Retinal pigment epithelial cell (primary cell): Measurements from ENCODE around the gene EED.

Source experiments
- DNase-seq: peaks from one replicate; pipeline ENCODE4 v3.0.0-alpha.2; 2010; ENCODE audit warnings: low read depth
- H3K4me3 ChIP-seq: 2 replicates; pipeline ENCODE4 v1.5.1; 2011; ENCODE audit warnings: mild to moderate bottlenecking, low read length, control low read depth, moderate library complexity
- CTCF ChIP-seq: conservative IDR thresholded peaks from 2 replicates; pipeline ENCODE4 v1.5.1; 2011; ENCODE audit warnings: low read depth, low read length, control low read depth, inconsistent platforms

EED gene

DNA sequence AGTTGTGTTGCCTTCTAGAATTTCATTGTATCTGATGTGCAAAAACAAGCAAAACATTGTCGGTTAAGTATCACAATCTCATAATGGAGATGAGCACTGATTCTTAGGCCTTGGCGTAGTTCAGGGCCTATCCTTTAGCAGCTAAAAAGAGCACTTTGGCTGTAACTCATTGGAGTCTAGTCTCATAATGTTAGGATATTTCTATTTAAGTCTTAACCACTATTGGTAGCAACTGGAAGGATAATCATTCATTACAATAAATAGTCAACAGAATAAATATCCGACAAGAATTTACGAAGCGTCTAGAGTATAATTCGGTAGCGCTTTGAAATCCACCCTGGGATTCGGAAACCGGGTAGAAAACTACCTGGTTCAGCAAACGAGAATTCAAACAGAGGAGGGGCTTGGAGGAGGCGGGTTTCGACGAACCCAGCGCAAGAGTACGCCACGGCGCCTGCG is 461 bp upstream of the EED start:
- peak overlapping the region; percentile 94 for H3K4me3 ChIP-seq
- no peak for TF ChIP-seq CTCF
- peak; percentile 60 for DNase-seq

GRCh38 chr11:86245369-86246292 is 1.1 kb downstream of the EED start:
- TF ChIP-seq CTCF, result no peak
- DNase-seq, result no peak
- H3K4me3 ChIP-seq, result peak overlapping the region; percentile 94

DNA sequence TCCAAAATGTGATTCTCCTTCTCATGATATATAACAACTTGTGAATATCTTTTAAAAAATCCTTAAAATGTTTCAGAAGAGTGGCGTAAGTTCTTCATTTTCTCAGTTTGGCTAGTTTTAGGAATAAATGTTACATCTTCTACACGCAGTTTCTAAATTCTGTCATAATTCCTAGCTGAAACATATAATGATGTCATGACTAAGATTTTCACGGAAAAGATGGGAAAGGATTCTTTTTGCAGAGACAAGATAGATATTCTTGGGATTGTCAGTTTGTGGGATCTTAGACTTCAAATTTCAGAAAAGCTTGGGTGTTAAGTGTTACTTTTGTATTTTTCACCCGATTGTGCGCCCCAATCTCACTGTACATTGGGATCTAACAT is 1.7 kb downstream of the EED start:
- DNase-seq, result no peak
- H3K4me3 ChIP-seq, result peak overlapping the region; percentile 94
- TF ChIP-seq CTCF, result no peak

GRCh38 chr11:86247608-86248007 is 3.1 kb downstream of the EED start:
- TF ChIP-seq CTCF, result no peak
- H3K4me3 ChIP-seq, result no peak overlapping the region
- DNase-seq, result no peak

DNA sequence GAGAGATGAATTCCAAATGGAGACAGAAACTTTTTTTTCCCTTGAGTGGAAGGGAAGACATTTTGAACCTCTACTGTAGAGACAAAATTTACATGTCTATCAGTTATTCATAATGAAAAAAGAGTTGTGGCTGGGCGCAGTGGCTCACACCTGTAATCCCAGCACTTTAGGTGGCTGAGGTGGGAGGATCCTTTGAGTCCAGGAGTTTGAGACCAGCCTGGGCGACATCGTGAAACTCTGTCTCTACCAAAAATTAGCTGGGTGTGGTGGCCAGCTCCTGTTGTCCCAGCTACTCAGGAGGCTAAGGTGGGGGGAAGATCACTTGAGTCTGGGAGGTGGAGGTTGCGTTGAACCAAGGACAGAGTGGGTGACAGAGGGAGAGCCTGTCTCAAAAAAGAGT is 4.1 kb downstream of the EED start:
- no peak for DNase-seq
- TF ChIP-seq CTCF, result no peak
- no peak overlapping the region for H3K4me3 ChIP-seq

DNA sequence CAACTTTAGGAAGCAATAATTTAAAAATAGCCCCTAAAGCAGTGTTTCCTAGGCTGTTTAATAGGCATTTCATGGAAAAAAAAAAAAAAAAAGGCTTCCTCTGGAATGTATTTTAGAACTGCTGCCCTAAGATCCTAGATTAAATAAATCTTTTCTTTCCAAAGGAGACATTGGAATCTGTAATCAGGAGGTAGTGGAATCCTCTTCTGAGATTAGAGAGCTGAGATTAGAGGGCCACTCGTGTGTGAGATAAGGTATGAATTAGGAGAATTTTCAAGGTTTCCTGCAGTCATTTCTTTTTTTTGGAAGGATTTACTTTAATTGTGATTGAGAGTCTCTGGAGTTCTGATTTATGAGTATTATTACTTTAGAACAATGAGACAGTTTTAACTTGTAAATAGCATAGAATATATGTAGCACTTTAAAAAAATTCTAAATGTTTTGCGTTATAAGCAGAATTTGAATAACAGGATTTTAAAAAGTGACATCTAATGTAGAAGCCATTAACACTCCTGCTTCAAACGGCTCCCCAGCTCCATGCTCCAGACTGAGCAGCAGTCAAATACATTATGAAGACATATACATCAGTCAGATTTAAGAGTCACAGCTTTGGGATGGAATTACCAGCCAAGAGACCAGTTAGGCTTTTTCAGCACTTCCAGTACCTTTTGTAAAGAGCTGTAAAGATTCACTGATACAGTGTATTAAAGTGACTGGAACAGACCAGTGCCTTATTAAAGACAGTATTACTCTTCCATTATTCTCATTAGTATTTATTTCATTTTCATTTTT is 5.0 kb downstream of the EED start:
- DNase-seq, result no peak
- no peak for TF ChIP-seq CTCF
- H3K4me3 ChIP-seq, result no peak overlapping the region

GRCh38 chr11:86251345-86251744 is 6.8 kb downstream of the EED start:
- H3K4me3 ChIP-seq, result no peak overlapping the region
- DNase-seq, result no peak
- no peak for TF ChIP-seq CTCF
